NT2/D1 (cell line): ENCODE results near the gene TNFRSF1B.

ENCODE experiments used
- SUZ12 ChIP-seq: IDR thresholded peaks from 2 replicates; pipeline ENCODE4 v1.6.1; 2011; ENCODE audit not compliant: insufficient read length, insufficient read depth; ENCODE audit errors: extremely low read depth
- YY1 ChIP-seq: IDR thresholded peaks from 2 replicates; pipeline ENCODE4 v1.6.1; 2011; ENCODE audit not compliant: insufficient read length, insufficient read depth
- ZNF274 ChIP-seq: IDR thresholded peaks from 2 replicates; pipeline ENCODE4 v1.6.1; 2011; ENCODE audit warnings: mild to moderate bottlenecking, low read depth, low read length

GRCh38 chr1:12244078-12244477, 77.3 kb downstream of the TNFRSF1B start:
- TF ChIP-seq SUZ12, result no peak
- no peak for TF ChIP-seq ZNF274
- no peak for TF ChIP-seq YY1
